HG02623 (cell line): ENCODE measurements around the gene STK10.
A peak's percentile ranks its signal among the peaks of the same experiment; 100 is the strongest.
"Not testable (repeated sequence)": the region's sequence is repeated elsewhere in the genome, so short reads cannot be mapped to it uniquely, and the experiment has no call there.

Source experiments
- ATAC-seq: cut with Tn5 transposase; IDR thresholded peaks from one replicate; pipeline ENCODE4 v1.9.1; 2021; ENCODE audit warnings: moderate library complexity; ENCODE audit not compliant: unreplicated experiment

STK10 gene

GRCh38 chr5:172188033-172188892, at the start of gene STK10:
Gene STK10 (minus strand): TSS chr5:172188224. CDS start chr5:172188042, 182 bp downstream.
- ATAC-seq: peak; percentile 60

DNA sequence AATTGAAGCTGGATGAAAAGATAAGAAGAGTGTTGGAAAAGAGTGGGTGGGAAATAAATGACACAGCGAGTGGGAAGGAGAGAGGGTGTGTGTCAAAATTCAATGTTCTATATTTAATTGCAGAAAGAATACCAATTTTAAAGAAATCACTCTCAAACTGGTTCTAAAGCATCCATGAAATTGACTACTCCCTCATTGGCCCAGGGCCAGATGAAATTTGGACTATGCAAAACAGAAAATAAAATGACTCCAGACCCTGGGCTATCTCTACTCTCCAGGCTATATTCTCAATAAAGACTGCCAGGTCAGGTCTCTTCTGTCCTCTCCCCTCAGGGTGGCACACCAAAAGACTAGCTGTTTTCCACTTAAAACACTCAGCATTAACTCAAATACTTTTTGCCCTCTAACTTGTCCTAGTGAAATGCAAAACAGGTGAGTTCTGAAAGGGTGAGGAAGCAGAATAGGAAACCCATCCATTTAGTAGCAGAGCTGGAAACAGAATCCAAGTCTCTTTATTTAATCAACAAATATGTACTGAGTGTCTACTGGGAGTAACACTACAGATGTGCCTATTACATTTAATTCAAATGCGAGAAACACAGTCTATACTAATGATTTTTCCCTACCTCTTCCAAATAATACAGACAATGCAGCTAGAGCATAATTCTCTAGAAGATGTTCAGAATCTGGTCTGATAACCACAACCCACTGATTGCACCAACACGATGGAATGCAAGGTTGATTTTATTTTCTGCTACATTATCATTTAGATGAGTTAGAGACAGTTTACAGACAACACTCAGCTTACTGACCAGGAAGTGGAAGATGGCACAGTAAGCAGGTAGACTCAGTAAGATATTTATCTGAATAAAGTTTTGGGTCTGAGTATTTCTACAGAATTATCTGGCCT, 48.1 kb upstream of the STK10 start:
- no peak for ATAC-seq

GRCh38 chr5:172235132-172235780, 47.2 kb upstream of the STK10 start:
- ATAC-seq: no peak

- no peak for ATAC-seq
Measured at GRCh38 chr5:172234031-172234430, 46.0 kb upstream of the STK10 start.

GRCh38 chr5:172229904-172230303, 41.9 kb upstream of the STK10 start:
- ATAC-seq: no peak

DNA sequence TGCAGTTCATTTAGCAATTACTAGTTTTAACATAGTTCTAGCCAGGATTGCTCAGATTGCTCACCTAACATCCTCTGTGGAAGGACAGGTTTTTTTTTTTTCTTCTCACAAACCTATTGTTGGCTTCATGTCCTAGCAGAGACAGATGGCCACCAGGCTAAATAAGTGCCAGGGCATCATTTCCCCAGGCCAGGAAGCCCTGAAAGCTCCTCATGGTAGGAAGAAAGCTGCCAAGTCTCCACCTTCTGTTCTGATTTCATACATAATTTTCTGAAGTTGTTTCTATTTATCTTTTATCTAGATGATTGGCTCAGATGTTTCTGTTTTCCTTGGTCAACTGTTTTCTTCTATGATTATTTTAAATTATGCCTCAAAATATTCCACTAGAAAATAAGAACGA, 37.0 kb upstream of the STK10 start:
- ATAC-seq: no peak

GRCh38 chr5:172223901-172224873, 36.2 kb upstream of the STK10 start:
- ATAC-seq: peak; percentile 68

DNA sequence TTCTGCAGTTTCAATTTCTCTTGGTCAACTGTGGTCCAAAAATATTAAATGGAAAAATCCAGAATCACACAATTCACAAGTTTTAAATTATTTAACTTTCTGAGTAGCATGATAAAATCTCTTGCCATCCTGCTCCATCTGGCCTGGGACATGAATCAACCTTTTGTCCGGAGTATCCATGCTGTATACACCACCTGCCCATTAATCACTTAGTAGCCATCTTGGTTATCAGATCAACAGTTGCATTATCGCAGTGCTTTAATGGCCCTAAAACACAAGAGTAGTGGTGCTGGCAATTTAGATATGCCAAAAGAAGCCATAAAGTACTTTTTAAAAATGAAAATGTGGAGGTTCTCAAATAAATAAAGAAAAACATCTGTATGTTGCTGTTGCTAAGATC, 31.3 kb upstream of the STK10 start:
- no peak for ATAC-seq

DNA sequence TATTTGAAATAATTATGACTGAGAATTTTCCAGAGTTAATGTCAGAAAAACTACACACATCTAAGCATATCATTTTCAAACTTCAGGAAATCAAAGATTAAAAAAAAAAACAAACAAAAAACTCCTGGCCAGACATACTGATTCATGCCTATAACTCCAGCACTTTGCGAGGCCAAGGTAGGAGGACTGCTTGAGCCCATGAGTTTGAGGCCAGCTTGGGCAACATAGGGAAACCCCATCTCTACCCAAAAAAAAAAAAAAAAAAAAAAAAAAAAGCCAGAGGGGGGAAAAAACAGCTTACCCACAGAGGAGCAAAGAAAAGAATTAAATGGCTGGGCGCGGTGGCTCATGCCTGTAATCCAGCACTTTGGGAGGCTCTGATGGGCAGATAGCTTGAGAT, 28.3 kb upstream of the STK10 start:
- no peak for ATAC-seq

DNA sequence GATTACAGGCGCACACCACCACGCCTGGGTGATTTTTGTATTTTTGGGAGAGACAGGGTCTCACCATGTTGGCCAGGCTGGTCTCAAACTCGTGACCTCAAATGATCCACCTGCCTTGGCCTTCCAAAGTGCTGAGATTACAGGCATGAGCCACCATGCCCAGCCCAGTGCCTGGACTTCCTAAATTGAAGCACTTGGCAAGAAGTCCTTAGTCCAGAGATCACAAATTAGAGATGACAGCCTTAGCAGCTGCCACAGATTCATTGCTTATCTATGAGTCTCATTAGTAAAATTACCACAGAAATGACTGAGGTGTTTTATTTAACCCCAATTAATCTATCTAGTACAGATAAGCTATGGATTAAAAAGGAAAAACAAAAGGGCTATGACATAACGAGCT, 25.1 kb upstream of the STK10 start:
- ATAC-seq: no peak

- ATAC-seq: no peak
Measured at GRCh38 chr5:172211676-172212075, 23.7 kb upstream of the STK10 start.

DNA sequence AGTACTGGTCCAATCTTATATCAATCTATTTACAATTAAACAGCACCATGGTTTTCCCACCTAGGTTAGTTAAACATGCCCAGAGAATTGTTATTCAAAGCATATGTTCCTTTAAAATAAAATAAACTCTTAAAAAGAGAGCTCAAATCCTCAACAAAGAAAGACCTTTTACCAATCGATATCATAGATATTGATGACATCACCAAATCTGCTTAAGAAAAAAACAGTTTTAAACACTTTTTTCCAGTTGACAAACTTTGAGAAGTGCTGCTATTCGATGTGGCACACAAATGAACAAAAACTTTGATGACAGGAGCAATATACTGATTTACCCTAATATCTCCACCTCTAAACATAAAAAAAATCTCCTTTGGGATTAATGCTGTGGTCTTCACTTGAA, 21.7 kb upstream of the STK10 start:
- no peak for ATAC-seq

GRCh38 chr5:172207511-172207910, 19.5 kb upstream of the STK10 start:
- no peak for ATAC-seq

- not testable (repeated sequence) for ATAC-seq
Measured at GRCh38 chr5:172205984-172206383, 18.0 kb upstream of the STK10 start.

- ATAC-seq: no peak
Measured at GRCh38 chr5:172200476-172200875, 12.5 kb upstream of the STK10 start.

GRCh38 chr5:172199446-172199845, 11.4 kb upstream of the STK10 start:
- ATAC-seq: no peak

DNA sequence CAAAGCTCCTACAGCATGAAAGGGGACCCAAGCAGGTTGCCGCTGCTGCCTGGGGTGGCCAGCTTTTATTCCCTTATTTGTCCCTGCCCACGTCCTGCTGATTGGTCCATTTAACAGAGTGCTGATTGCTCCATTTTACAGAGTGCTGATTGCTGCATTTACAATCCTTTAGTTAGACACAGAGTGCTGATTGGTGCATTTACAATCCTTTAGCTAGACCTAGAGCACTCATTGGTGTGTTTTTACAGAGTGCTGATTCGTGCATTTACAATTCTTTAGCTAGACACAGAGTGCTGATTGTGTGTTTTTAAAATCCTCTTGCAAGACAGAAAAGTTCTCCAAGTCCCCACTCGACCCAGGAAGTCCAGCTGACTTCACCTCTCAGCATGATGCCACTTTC, 9.8 kb upstream of the STK10 start:
- ATAC-seq: not testable (repeated sequence)

DNA sequence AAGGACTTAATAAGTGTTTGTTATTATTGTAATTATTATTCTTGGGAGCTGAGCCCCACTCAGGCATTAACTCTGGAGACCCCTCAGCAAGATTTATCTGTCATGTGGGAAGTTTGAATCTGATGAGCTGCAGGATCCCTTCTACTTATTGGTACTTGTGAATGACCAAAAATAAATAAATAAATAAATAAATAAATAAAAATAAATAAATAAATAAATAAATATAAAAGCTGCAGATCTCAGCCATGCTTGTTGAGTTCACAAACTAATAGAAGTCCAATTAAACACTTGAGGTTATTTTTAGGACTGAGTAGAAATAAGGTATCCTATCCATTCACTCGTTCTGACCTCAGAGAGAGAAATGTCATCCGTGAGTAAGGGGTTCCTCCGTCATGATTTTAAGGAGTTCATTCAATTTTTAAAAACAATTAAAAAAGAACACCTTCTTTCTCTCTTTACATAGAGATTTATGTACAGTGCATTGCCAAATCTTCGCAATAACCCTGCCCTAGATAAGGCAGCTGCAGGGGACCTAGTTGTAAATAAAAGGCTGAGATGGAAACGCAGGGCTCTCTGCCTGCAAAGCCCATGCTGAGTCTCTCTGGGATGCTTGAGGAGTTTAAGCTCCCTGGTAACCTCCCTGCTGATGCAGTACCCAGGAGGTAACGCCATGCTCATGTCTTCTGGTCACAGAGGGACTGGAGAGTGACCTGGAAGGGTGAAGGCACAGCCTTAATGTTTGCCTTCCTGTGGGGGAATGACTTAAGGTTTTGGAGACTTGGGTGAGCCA, 7.2 kb upstream of the STK10 start:
- no peak for ATAC-seq

DNA sequence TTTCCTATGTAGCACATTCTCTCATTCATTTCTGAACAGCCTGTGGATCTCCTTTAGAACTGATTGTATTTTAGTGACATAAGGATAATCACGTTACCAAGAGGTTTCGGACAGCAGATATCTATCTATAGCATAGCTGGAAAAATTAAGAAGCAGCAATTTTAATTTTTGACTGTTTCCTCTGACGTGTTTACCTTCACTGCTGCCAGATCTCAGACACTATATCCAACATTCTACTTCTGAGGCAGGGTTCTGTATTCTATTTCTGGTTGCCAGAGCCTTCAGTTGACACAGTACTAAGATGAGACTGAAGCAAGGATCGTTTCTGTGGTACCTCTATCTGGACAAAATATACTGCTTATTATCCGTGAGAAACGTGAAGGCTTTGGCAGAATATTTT, 5.8 kb upstream of the STK10 start, which contains the start of gene EFCAB9:
Gene EFCAB9, plus strand, starts transcription at position 301 of the 400 bp plus-strand sequence. Its CDS starts 1 bp downstream, at position 302.
- no peak for ATAC-seq
